ENCODE data around the gene NBDY.

Gene NBDY

DNA sequence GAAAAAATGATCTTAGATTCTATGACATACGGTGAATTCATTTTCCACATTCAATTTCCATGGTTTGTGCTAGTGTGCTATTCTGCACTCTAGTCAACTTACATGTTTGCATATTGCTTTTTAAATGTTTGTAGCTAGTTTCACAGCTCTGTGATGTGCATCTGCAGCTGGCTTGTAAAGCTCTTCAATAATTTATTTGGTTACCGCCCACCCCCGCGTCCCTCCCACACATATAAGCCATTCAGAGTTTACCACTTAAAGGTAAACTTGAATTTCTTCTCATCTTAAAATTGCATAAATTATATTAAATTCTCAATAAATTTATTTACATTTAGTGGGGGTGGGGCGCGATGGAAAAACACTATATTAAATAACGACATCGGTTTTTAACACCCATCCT lies 291 bp upstream of the NBDY start (continued):
- TF ChIP-seq, protein P1, sequence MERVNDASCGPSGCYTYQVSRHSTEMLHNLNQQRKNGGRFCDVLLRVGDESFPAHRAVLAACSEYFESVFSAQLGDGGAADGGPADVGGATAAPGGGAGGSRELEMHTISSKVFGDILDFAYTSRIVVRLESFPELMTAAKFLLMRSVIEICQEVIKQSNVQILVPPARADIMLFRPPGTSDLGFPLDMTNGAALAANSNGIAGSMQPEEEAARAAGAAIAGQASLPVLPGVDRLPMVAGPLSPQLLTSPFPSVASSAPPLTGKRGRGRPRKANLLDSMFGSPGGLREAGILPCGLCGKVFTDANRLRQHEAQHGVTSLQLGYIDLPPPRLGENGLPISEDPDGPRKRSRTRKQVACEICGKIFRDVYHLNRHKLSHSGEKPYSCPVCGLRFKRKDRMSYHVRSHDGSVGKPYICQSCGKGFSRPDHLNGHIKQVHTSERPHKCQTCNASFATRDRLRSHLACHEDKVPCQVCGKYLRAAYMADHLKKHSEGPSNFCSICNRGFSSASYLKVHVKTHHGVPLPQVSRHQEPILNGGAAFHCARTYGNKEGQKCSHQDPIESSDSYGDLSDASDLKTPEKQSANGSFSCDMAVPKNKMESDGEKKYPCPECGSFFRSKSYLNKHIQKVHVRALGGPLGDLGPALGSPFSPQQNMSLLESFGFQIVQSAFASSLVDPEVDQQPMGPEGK (CRISPR knock-in tag; IDR thresholded peaks at IDR 0.05; ENCODE audit: borderline replicate concordance) = no peak
- TF ChIP-seq OSR1 (CRISPR knock-in tag; IDR thresholded peaks at IDR 0.05) (no peak), ZNF8 (CRISPR knock-in tag; IDR thresholded peaks at IDR 0.05) (no peak), ZFP3 (CRISPR knock-in tag; IDR thresholded peaks at IDR 0.05) (no peak)

DNA sequence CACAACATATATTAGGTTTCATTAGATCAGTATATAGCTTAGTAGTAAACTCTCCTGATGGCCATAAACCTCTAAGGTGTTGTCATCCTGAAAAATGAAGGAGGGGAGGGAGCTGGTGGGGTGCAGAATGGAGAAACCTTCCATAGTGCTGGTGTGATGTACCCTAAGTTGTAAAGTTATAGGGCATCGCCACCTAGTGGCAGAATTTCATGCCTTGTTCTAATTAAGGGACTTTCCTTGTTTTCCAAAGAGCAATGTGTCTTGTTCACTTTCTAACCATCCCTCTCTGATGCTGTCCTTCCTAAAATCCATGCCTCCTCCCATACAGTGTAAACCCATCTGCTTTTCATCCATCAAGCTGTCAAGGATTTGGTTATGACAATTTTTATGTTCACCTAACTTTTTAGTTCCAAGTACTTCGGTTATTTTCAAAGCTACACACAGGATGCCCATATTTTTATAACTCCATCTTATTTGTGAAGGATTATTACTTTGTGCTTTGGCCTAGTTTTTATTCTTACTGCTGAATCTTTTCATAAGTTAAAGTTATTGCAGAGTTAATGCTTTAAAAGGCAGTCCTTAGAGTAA lies 4.5 kb downstream of the NBDY start:
- ATAC-seq = peak; percentile 39

DNA sequence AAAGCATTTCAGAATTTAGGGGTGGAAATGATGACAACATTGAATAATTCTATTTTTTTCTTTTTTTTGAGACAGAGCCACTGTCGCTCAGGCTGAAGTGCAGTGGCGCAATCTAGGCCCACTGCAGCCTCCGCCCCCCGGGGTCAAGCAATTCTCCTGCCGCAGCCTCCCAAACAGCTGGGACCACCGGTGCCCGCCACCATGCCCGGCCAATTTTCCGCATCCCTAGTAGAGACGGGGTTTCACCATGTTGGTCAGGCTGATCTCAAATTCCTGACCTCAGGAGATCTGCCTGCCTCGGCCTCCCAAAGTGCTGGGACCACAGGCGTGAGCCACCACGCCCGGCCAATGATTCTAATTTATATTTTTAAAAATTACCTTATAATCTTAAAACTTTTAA lies 7.2 kb downstream of the NBDY start:
- TF ChIP-seq SNAI2 (CRISPR knock-in tag; IDR thresholded peaks at IDR 0.05) = no peak
- no peak for ATAC-seq

More for the DNA sequence above, 4.5 kb downstream of the NBDY start:
- no peak for TF ChIP-seq SNAI2 (CRISPR knock-in tag; IDR thresholded peaks at IDR 0.05)
- no peak for TF ChIP-seq ESRRG (CRISPR knock-in tag; IDR thresholded peaks at IDR 0.05)
- no peak for TF ChIP-seq ZNF8 (CRISPR knock-in tag; IDR thresholded peaks at IDR 0.05)
- no peak for TF ChIP-seq GLIS3 (CRISPR knock-in tag; IDR thresholded peaks at IDR 0.05)
- TF ChIP-seq, protein P2, sequence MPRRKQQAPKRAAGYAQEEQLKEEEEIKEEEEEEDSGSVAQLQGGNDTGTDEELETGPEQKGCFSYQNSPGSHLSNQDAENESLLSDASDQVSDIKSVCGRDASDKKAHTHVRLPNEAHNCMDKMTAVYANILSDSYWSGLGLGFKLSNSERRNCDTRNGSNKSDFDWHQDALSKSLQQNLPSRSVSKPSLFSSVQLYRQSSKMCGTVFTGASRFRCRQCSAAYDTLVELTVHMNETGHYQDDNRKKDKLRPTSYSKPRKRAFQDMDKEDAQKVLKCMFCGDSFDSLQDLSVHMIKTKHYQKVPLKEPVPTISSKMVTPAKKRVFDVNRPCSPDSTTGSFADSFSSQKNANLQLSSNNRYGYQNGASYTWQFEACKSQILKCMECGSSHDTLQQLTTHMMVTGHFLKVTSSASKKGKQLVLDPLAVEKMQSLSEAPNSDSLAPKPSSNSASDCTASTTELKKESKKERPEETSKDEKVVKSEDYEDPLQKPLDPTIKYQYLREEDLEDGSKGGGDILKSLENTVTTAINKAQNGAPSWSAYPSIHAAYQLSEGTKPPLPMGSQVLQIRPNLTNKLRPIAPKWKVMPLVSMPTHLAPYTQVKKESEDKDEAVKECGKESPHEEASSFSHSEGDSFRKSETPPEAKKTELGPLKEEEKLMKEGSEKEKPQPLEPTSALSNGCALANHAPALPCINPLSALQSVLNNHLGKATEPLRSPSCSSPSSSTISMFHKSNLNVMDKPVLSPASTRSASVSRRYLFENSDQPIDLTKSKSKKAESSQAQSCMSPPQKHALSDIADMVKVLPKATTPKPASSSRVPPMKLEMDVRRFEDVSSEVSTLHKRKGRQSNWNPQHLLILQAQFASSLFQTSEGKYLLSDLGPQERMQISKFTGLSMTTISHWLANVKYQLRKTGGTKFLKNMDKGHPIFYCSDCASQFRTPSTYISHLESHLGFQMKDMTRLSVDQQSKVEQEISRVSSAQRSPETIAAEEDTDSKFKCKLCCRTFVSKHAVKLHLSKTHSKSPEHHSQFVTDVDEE (CRISPR knock-in tag; IDR thresholded peaks at IDR 0.05) = no peak
- TF ChIP-seq, protein P1 (CRISPR knock-in tag; IDR thresholded peaks at IDR 0.05; ENCODE audit: borderline replicate concordance) = no peak
- TF ChIP-seq OSR1 (CRISPR knock-in tag; IDR thresholded peaks at IDR 0.05) = no peak
- no peak for TF ChIP-seq BACH2 (CRISPR knock-in tag; IDR thresholded peaks at IDR 0.05; ENCODE audit: borderline replicate concordance)
- TF ChIP-seq ARNTL (CRISPR knock-in tag; IDR thresholded peaks at IDR 0.05; ENCODE audit: borderline replicate concordance, low read depth) = no peak
- TF ChIP-seq TOX (CRISPR knock-in tag; IDR thresholded peaks at IDR 0.05; ENCODE audit: borderline replicate concordance) = no peak
- no peak for TF ChIP-seq CSDC2 (CRISPR knock-in tag; IDR thresholded peaks at IDR 0.05)
- TF ChIP-seq ISL1 (CRISPR knock-in tag; IDR thresholded peaks at IDR 0.05) = no peak
- TF ChIP-seq, protein P3, sequence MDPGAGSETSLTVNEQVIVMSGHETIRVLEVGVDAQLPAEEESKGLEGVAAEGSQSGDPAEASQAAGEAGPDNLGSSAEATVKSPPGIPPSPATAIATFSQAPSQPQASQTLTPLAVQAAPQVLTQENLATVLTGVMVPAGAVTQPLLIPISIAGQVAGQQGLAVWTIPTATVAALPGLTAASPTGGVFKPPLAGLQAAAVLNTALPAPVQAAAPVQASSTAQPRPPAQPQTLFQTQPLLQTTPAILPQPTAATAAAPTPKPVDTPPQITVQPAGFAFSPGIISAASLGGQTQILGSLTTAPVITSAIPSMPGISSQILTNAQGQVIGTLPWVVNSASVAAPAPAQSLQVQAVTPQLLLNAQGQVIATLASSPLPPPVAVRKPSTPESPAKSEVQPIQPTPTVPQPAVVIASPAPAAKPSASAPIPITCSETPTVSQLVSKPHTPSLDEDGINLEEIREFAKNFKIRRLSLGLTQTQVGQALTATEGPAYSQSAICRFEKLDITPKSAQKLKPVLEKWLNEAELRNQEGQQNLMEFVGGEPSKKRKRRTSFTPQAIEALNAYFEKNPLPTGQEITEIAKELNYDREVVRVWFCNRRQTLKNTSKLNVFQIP (CRISPR knock-in tag; IDR thresholded peaks at IDR 0.05; ENCODE audit: borderline replicate concordance, low read depth) = no peak
- TF ChIP-seq, protein P4, sequence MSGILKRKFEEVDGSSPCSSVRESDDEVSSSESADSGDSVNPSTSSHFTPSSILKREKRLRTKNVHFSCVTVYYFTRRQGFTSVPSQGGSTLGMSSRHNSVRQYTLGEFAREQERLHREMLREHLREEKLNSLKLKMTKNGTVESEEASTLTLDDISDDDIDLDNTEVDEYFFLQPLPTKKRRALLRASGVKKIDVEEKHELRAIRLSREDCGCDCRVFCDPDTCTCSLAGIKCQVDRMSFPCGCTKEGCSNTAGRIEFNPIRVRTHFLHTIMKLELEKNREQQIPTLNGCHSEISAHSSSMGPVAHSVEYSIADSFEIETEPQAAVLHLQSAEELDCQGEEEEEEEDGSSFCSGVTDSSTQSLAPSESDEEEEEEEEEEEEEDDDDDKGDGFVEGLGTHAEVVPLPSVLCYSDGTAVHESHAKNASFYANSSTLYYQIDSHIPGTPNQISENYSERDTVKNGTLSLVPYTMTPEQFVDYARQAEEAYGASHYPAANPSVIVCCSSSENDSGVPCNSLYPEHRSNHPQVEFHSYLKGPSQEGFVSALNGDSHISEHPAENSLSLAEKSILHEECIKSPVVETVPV (CRISPR knock-in tag; IDR thresholded peaks at IDR 0.05) = no peak
- no peak for TF ChIP-seq ZFP3 (CRISPR knock-in tag; IDR thresholded peaks at IDR 0.05)
- no peak for TF ChIP-seq RARB (CRISPR knock-in tag; IDR thresholded peaks at IDR 0.05)
- TF ChIP-seq ZNF565 (CRISPR knock-in tag; conservative IDR thresholded peaks at IDR 0.05; ENCODE audit: low read depth) = no peak

DNA sequence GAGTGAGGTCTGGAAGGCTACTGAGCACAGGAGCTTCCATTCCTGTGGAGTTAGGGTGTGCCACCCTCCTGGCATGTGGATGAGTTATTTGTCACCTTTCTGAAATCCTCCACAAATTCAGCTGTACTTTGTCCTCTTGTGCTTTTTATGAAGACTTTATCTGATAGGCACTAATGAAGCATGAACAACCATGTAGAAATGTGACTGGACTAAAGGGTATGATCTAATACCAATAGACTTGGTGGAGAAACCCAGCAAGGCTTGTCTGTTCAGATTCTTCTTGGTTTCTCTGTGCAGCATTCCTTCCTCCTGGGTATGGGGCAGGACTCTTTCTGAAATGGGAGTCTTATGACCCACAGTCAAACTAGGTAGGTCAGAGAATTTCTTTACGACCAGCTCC lies 9.6 kb downstream of the NBDY start:
- ATAC-seq = no peak
- TF ChIP-seq ZFP3 (CRISPR knock-in tag; IDR thresholded peaks at IDR 0.05) = no peak
- no peak for TF ChIP-seq TCF4 (CRISPR knock-in tag; IDR thresholded peaks at IDR 0.05; ENCODE audit: borderline replicate concordance)
- TF ChIP-seq, protein P5, sequence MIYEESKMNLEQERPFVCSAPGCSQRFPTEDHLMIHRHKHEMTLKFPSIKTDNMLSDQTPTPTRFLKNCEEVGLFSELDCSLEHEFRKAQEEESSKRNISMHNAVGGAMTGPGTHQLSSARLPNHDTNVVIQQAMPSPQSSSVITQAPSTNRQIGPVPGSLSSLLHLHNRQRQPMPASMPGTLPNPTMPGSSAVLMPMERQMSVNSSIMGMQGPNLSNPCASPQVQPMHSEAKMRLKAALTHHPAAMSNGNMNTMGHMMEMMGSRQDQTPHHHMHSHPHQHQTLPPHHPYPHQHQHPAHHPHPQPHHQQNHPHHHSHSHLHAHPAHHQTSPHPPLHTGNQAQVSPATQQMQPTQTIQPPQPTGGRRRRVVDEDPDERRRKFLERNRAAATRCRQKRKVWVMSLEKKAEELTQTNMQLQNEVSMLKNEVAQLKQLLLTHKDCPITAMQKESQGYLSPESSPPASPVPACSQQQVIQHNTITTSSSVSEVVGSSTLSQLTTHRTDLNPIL (CRISPR knock-in tag; IDR thresholded peaks at IDR 0.05; ENCODE audit: low read depth) = no peak
- TF ChIP-seq ZFP30 (CRISPR knock-in tag; IDR thresholded peaks at IDR 0.05) = no peak
- no peak for TF ChIP-seq SNAI2 (CRISPR knock-in tag; IDR thresholded peaks at IDR 0.05)
- no peak for TF ChIP-seq OSR1 (CRISPR knock-in tag; IDR thresholded peaks at IDR 0.05)
- TF ChIP-seq, protein P3 (CRISPR knock-in tag; IDR thresholded peaks at IDR 0.05; ENCODE audit: borderline replicate concordance, low read depth) = no peak
- no peak for TF ChIP-seq BACH2 (CRISPR knock-in tag; IDR thresholded peaks at IDR 0.05; ENCODE audit: borderline replicate concordance)
